Caco-2 (cell line): Measurements from ENCODE around the gene FRY. TPM values are rescaled to one million over a fixed set of nuclear protein-coding genes. Genes with fewer than 3 reads are reported as not detected.

Experiments used
- BruUV-seq: library from RNA; stranded (reverse); fragments of 400-500 nt; replicated peaks from 2 replicates; lab custom pipeline; 2021; lab: Mats Ljungman, UMichigan
- CTCF ChIA-PET: fragments of 300-600 bp; sonication (Branson Sonifier 250); formaldehyde crosslinking; loops from one replicate; lab custom pipeline; 2022; ENCODE audit warnings: antibody characterized with exemption; lab: Charles Lee
- POLR2A ChIA-PET: fragments of 300-600 bp; sonication (Branson Sonifier 250); formaldehyde crosslinking; loops from one replicate; lab custom pipeline; 2022; ENCODE audit warnings: antibody characterized with exemption; lab: Charles Lee
- DNase-seq, 2 experiments: peaks; one replicate each; pipeline versions ENCODE4 v3.0.0 to v3.0.0-alpha.2; 2020 to 2022
- H3K27me3 ChIP-seq: replicated peaks from 2 replicates; pipeline ENCODE4 v1.6.0; 2011; ENCODE audit warnings: low read length; ENCODE audit not compliant: control insufficient read depth, insufficient read depth
- H3K36me3 ChIP-seq: 2 replicates; pipeline ENCODE4 v1.5.1; 2011; ENCODE audit warnings: low read length; ENCODE audit not compliant: control insufficient read depth, insufficient read depth
- H3K4me1 ChIP-seq: fragments of 250-450 bp; sonication (Bioruptor Pico); 2 replicates; pipeline ENCODE4 v1.5.1; 2020; ENCODE audit warnings: mild to moderate bottlenecking
- H3K4me3 ChIP-seq: 2 replicates; pipeline ENCODE4 v1.5.1; 2011; ENCODE audit warnings: low read depth, mild to moderate bottlenecking, control low read depth, low read length
- H3K9me3 ChIP-seq: fragments of 250-450 bp; sonication (Bioruptor Pico); 2 replicates; pipeline ENCODE4 v1.5.1; 2020; ENCODE audit warnings: mild to moderate bottlenecking, moderate library complexity
- H3K27ac Mint-ChIP-seq: one replicate; pipeline ENCODE4 v1.8.0; 2022; ENCODE audit warnings: mixed read lengths; ENCODE audit not compliant: unreplicated experiment
- H3K27me3 Mint-ChIP-seq: one replicate; pipeline ENCODE4 v1.8.0; 2022; ENCODE audit warnings: mixed read lengths; ENCODE audit not compliant: insufficient read depth, unreplicated experiment
- H3K36me3 Mint-ChIP-seq: one replicate; pipeline ENCODE4 v1.8.0; 2022; ENCODE audit warnings: mild to moderate bottlenecking, mixed read lengths; ENCODE audit not compliant: insufficient read depth, unreplicated experiment
- H3K4me1 Mint-ChIP-seq: one replicate; pipeline ENCODE4 v1.8.0; 2022; ENCODE audit warnings: low read depth, mixed read lengths; ENCODE audit not compliant: unreplicated experiment
- H3K4me3 Mint-ChIP-seq: one replicate; pipeline ENCODE4 v1.8.0; 2022; ENCODE audit warnings: mild to moderate bottlenecking, moderate library complexity, mixed read lengths; ENCODE audit not compliant: unreplicated experiment
- H3K9me3 Mint-ChIP-seq: one replicate; pipeline ENCODE4 v1.8.0; 2022; ENCODE audit warnings: mixed read lengths; ENCODE audit not compliant: unreplicated experiment
- CTCF ChIP-seq, 2 experiments: fragments of 200-600 bp in 1 of 2; IDR thresholded peaks; 1 replicate in 1 of 2; 2 replicates in 1 of 2; pipeline versions ENCODE4 v1.5.1 to v1.8.0; 2011 to 2022; ENCODE audit warnings: antibody characterized with exemption in 1 of 2, control low read depth in 1 of 2, inconsistent platforms in 1 of 2, low read depth in 1 of 2, low read length in 1 of 2, mild to moderate bottlenecking in 1 of 2, moderate library complexity in 1 of 2; ENCODE audit not compliant: insufficient read depth in 1 of 2, severe bottlenecking in 1 of 2, unreplicated experiment in 1 of 2
- intact Hi-C: fragments of 100-400 bp; cut with micrococcal nuclease; formaldehyde crosslinking; loops from one replicate; pipeline ENCODE4 v1.10.0; 2022; ENCODE audit not compliant: unreplicated experiment
- total RNA-seq: library from RNA; stranded (reverse); gene quantifications from 2 replicates; pipeline ENCODE4 v1.2.3, GENCODE V29; 2022

Gene FRY
- total RNA-seq, 1 experiment from 2014 or later, result 118 TPM

GRCh38 chr13:32023096-32023495 lies 8.5 kb upstream of the FRY start:
- Mint-ChIP-seq H3K36me3 (no peaks in the 10 kb centered on the region), H3K27ac (no peak overlapping the region), H3K27me3 (no peaks in the 10 kb centered on the region), H3K9me3 (no peaks in the 10 kb centered on the region), H3K4me1 (peaks cover 13% of the 10 kb centered on the region), H3K4me3 (no peak overlapping the region)
- BruUV-seq, result no TSS peak
- Histone ChIP-seq H3K4me3 (no peak overlapping the region), H3K9me3 (no peaks in the 10 kb centered on the region), H3K36me3 (no peaks in the 10 kb centered on the region), H3K4me1 (no peaks in the 10 kb centered on the region), H3K27me3 (no peaks in the 10 kb centered on the region)
- ChIA-PET POLR2A (no interaction called here), CTCF (interaction anchor here (1.3 kb wide), 1 partner anchor 113 kb away, joined by 3 read pairs; no protein-coding TSS in a partner anchor)
- TF ChIP-seq CTCF (IDR thresholded peaks at IDR 0.05; ENCODE audit: insufficient read depth in 1 of 2, low read depth in 1 of 2, low read length in 1 of 2, severe bottlenecking in 1 of 2, unreplicated experiment in 1 of 2), result no peak
- intact Hi-C loops, result loop anchor here (10.0 kb wide), 1 partner anchor 402 kb away; the partner anchor contains the start of gene N4BP2L1
- no peak for DNase-seq

- BruUV-seq, result no TSS peak
- Mint-ChIP-seq H3K36me3 (no peaks in the 10 kb centered on the region), H3K27me3 (no peaks in the 10 kb centered on the region), H3K4me1 (peaks cover 13% of the 10 kb centered on the region), H3K27ac (no peak overlapping the region), H3K9me3 (no peaks in the 10 kb centered on the region), H3K4me3 (no peak overlapping the region)
- Histone ChIP-seq H3K4me3 (no peak overlapping the region), H3K9me3 (no peaks in the 10 kb centered on the region), H3K36me3 (no peaks in the 10 kb centered on the region), H3K4me1 (no peaks in the 10 kb centered on the region), H3K27me3 (no peaks in the 10 kb centered on the region)
- TF ChIP-seq CTCF (IDR thresholded peaks at IDR 0.05; ENCODE audit: insufficient read depth in 1 of 2, low read depth in 1 of 2, low read length in 1 of 2, severe bottlenecking in 1 of 2, unreplicated experiment in 1 of 2), result peak; percentile 9 to 27
- POLR2A ChIA-PET, result no interaction called here
- CTCF ChIA-PET, result no interaction called here
- intact Hi-C loops, result loop anchor here (10.0 kb wide), 1 partner anchor 401 kb away; the partner anchor contains the start of gene N4BP2L1
- no peak for DNase-seq
Measured at GRCh38 chr13:32023698-32024097, 7.9 kb upstream of the FRY start.

- Histone ChIP-seq H3K4me3 (no peak overlapping the region), H3K4me1 (no peaks in the 10 kb centered on the region), H3K36me3 (no peaks in the 10 kb centered on the region), H3K9me3 (no peaks in the 10 kb centered on the region), H3K27me3 (no peaks in the 10 kb centered on the region)
- CTCF ChIA-PET, result no interaction called here
- no peak overlapping the region for H3K27ac Mint-ChIP-seq
- no peaks in the 10 kb centered on the region for H3K27me3 Mint-ChIP-seq
- BruUV-seq, result no TSS peak
- no peak overlapping the region for H3K4me3 Mint-ChIP-seq
- DNase-seq, result peak in 1 of 2 experiments; percentile 44
- POLR2A ChIA-PET, result no interaction called here
- H3K4me1 Mint-ChIP-seq, result peaks cover 13% of the 10 kb centered on the region
- TF ChIP-seq CTCF (IDR thresholded peaks at IDR 0.05; ENCODE audit: insufficient read depth in 1 of 2, low read depth in 1 of 2, low read length in 1 of 2, severe bottlenecking in 1 of 2, unreplicated experiment in 1 of 2), result peak; percentile 11 to 37
- H3K36me3 Mint-ChIP-seq, result no peaks in the 10 kb centered on the region
- no peaks in the 10 kb centered on the region for H3K9me3 Mint-ChIP-seq
- intact Hi-C loops, result loop anchor here (10.0 kb wide), 1 partner anchor 400 kb away; the partner anchor contains the start of gene N4BP2L1
Measured at GRCh38 chr13:32024750-32025149, 6.8 kb upstream of the FRY start.
